Right lobe of liver (tissue), 4 donors: Measurements from ENCODE around the gene TMEM147.

Experiments used
- POLR2A ChIP-seq: fragments of 450-650 bp; IDR thresholded peaks from one replicate; pipeline ENCODE4 v1.6.1; 2017; ENCODE audit warnings: antibody characterized with exemption, mild to moderate bottlenecking
- TF ChIP-seq, protein P1 (sequence below), 4 donors: fragments of 200-600 bp in 3 of 4; fragments of 450-650 bp in 1 of 4; IDR thresholded peaks; one replicate each; pipeline versions ENCODE4 v1.5.1 to v1.8.0; 2016 to 2022; ENCODE audit warnings: antibody characterized with exemption in 4 of 4, mild to moderate bottlenecking in 2 of 4
- donor health status: DM: no; HTN: no; CAD: no.
- donor health status: DM: no; HTN: no; CAD: no.
- donor health status: DM: no; HTN: yes; CAD: no.

GRCh38 chr19:35539850-35540249 lies 5.6 kb upstream of the TMEM147 start:
- TF ChIP-seq, protein P1, sequence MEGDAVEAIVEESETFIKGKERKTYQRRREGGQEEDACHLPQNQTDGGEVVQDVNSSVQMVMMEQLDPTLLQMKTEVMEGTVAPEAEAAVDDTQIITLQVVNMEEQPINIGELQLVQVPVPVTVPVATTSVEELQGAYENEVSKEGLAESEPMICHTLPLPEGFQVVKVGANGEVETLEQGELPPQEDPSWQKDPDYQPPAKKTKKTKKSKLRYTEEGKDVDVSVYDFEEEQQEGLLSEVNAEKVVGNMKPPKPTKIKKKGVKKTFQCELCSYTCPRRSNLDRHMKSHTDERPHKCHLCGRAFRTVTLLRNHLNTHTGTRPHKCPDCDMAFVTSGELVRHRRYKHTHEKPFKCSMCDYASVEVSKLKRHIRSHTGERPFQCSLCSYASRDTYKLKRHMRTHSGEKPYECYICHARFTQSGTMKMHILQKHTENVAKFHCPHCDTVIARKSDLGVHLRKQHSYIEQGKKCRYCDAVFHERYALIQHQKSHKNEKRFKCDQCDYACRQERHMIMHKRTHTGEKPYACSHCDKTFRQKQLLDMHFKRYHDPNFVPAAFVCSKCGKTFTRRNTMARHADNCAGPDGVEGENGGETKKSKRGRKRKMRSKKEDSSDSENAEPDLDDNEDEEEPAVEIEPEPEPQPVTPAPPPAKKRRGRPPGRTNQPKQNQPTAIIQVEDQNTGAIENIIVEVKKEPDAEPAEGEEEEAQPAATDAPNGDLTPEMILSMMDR (IDR thresholded peaks at IDR 0.05): no peak
- no peak for TF ChIP-seq POLR2A
